Stimulated activated CD4-positive, alpha-beta T cell treated with anti-CD3 and anti-CD28 coated beads, TNF-alpha, amount 100 ng/mL, for 4 hours (primary cell): ENCODE measurements around the gene CPEB1.

Experiments used
- DNase-seq, 3 experiments: peaks; one replicate each; pipeline ENCODE4 v3.0.0-alpha.2; 2020; ENCODE audit warnings: low read depth in 3 of 3

The CPEB1 gene

DNA sequence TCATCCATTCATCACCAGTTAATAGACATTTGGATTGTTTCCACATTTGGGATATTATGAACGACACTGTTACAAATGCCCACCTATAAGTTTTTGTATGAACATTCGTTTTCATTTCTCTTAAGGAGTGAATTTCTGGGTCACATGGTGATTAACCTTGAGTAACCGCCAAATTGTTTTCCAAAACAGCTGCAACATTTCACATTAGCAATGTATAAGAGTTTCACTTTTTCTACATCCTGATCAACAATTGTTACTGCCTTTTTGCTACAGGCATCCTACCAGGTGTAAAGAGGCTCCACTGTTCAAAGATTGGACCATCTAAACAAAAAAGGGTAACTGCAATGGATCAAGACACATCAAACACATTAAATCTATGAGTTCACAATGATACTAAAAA is 52.0 kb downstream of the CPEB1 start:
- DNase-seq, result no peak

GRCh38 chr15:82587805-82588204 is 59.4 kb downstream of the CPEB1 start:
- no peak for DNase-seq

GRCh38 chr15:82585072-82585471 is 62.1 kb downstream of the CPEB1 start:
- DNase-seq, result no peak

- DNase-seq, result no peak
Observed at GRCh38 chr15:82580713-82581112, 66.5 kb downstream of the CPEB1 start.

GRCh38 chr15:82575335-82575734 is 71.8 kb downstream of the CPEB1 start:
- DNase-seq, result no peak

DNA sequence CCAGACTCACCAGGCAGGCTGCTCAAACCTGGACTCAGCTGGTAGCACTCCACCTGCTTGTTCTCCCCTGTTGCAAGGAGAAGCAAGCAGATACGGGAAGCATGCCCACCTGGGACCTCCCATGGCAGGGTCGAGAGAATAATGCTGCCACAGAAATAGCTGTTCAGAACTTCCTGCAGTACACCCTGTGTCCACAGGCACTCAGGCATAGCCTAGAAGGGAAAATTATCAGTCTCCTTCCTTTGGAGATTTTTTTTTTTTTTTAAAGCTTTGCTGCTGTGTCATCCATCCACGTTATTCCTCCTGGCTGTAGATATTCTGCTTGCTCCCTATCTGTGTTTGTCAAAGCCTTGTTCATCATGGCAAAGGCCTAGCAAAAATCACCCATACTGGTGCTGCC is 74.2 kb downstream of the CPEB1 start:
- no peak for DNase-seq

- DNase-seq, result no peak
Observed at GRCh38 chr15:82572311-82572710, 74.9 kb downstream of the CPEB1 start.

DNA sequence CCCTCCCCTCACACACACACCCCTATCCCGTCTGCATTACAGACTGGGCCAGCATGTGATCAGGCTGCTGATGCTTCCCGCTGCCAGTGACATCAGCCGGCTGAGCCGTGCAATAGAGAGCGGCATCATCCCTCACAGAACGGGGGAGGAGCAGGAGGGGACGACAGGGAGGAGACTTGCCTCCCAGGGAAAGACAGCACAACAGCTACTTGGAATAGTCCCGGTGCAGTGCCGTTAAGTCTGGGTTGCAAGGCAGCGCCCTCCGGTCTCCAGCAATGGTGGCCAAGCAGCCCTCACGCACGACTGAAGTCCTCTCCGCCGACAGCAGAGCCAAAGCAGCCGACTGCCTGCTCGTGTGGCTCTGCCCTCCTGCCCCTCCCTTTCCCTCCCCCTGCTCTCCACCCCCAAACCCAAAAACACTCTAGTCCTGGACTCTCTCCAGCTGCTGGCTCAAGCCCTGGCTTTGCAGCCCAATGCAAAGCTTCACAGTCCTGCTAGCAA is 75.4 kb downstream of the CPEB1 start:
- no peak for DNase-seq

DNA sequence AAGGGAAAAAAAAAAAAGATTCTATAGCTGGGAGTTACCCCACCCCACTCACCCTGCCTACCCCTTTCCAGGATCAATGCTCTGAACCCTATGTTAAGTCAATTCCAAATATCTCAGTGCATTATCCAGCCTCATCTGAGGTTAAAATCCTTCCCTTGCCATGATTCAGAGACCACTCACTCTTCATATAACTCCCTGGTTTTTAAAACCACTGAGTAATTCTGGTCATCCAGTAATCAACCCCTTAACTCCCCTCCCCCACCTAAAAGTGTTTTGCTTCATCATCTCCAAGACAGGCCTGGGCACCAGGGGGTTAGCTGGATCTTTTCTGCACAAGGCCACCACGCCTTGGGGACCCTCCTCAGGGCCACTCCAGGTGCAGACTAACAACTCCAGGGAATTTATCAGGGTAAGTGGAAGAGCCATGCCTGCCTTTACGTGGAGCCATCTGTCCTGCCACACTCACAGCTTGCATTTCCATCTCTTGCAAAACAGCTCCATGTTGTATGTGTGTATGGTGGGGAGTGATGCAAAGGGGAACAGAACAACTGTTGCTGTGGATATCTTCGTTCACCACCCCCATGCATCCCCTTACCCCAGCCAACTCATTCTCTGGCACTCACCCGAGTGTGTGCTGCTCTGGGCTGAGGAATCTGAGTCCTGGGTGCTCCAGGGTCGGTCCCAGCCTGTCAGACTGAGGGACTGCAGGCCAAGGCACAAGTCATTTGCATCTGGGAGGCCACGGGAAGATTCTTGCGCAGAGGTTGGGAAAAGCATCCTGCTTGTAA is 76.2 kb downstream of the CPEB1 start:
- DNase-seq, result no peak

GRCh38 chr15:82569834-82570233 is 77.3 kb downstream of the CPEB1 start:
- no peak for DNase-seq

DNA sequence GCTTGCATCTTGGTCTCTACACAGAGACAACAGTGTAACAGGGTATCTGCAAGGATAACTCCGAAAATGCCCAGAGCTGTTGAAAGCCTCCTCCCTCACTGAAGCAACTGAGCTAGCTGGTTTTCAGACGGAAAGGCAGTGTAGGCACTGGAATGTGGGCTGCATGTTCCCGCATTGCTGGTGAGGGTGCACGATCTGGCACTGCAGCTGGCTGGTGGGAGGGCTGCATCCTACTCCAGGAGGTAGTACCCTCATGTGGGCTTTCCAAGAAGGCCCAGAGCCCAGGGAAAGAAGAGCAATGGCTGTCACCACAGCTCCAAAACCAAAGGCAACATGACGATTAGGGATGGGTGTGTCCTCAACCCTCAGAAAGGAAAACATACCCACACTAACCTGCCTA is 78.2 kb downstream of the CPEB1 start:
- DNase-seq, result no peak

- DNase-seq, result no peak
Observed at GRCh38 chr15:82567661-82568060, 79.5 kb downstream of the CPEB1 start.

- DNase-seq, result no peak
Observed at GRCh38 chr15:82566690-82567089, 80.5 kb downstream of the CPEB1 start.

DNA sequence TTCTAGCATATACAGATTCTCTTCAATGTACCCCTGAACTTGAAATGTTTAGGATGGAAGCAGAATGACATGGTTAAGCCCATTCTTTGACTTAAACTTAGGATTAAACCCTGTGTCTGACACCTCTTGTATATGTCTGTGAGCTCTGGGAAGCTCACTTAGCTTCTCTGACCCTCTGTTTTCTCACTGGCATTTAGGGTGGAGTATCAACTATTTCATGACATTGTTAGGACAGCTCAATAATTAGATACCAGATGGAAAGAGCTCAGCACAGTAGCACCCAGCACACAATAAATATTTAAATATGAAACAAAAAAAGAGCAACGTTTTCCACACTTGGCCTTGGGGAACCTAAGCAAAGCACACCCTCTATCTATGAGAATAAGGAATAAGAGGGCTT is 88.7 kb downstream of the CPEB1 start:
- no peak for DNase-seq

- DNase-seq, result no peak
Observed at GRCh38 chr15:82556315-82557035, 90.7 kb downstream of the CPEB1 start.

DNA sequence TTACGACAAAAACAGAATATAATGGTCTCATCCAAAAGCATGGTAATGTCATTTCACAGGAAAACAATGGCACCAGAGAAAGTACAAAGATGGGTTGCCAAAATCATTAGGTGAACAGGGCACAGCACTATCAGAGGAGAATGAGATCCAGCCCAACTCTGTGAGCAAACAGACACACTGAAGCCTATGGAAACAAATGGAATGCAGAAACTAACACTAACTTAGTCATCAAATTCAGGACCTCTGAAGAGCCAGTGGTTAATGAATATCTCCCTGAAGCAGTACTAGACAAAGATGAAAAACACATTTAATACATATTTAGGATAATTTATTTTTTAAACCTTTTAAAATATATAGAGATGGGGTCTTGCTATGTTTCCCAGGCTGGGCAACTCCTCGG is 92.3 kb downstream of the CPEB1 start:
- no peak for DNase-seq

DNA sequence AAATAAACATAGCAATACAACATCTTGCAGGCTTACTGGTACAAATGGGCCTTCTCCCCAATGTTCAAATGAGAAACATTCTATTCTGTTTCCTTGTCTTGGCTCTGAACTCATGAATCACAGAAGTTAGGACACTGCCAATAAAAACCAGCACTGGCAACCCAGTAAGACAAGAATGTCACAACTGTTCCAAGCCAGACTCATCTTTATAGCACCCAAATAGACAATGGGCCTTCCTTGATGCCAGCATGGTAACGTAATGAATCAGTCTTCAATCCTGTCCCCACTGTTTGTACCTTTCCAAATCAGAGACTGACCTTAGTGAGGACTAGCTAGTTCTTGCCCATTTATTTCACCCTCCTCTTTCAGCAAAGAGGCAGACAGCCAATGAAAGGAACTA is 92.8 kb downstream of the CPEB1 start:
- no peak for DNase-seq

- DNase-seq, result no peak
Observed at GRCh38 chr15:82553846-82554245, 93.3 kb downstream of the CPEB1 start.

- DNase-seq, result no peak
Observed at GRCh38 chr15:82552861-82553260, 94.3 kb downstream of the CPEB1 start.

- DNase-seq, result no peak
Observed at GRCh38 chr15:82551646-82552247, 95.4 kb downstream of the CPEB1 start.

GRCh38 chr15:82549199-82549665 is 97.9 kb downstream of the CPEB1 start:
- no peak for DNase-seq

DNA sequence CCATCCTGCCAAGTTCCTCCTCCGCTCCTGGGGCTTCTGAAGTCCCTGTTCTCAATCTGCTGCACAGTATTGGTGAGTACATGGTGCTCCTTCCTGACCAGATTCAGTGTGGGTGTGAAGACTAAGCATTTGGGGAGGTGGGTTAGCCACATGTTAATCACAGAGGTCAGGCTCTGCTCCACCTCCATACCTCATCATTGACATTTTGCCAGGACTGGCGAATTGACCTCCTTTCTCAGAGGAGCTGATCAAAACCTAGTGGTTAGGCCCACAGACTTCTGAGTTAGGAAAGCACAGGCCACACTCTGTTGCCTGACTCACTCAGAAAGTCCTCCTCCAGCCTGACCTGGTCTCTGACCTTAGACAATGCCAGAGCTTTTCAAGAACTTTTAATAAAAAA is 98.5 kb downstream of the CPEB1 start:
- no peak for DNase-seq

DNA sequence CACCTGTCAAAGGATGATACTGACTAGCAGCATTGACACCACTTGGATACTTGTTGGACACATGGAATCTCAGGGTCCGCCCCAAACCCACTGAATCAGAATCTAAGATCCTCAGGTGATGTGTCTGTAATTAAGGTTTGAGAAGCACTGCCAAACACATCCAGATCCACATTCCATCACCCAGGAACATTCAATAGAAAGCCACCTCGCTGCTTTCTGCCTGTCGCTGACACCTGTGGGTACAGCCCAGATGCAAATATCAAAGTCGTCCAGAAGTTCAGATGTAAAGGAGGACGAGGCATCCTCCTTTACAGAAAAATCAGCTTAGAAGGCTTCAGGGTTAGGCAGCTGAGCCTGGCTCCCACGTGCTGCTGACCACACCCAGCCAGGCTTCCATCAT is 101.7 kb downstream of the CPEB1 start:
- DNase-seq, result no peak
